H7 (cell line): ENCODE results near the gene ANKRD66. TPM values are rescaled to one million over a fixed set of nuclear protein-coding genes. Genes with fewer than 3 reads are reported as not detected.

Source experiments
- DNase-seq: peaks from one replicate; pipeline ENCODE4 v3.0.0; 2012
- H3K27me3 ChIP-seq: 2 replicates; pipeline ENCODE4 v1.6.0; 2011; ENCODE audit warnings: mild to moderate bottlenecking, low read length; ENCODE audit not compliant: control insufficient read depth, insufficient read depth
- H3K36me3 ChIP-seq: replicated peaks from 2 replicates; pipeline ENCODE4 v1.5.1; 2011; ENCODE audit warnings: low read length; ENCODE audit not compliant: control insufficient read depth, insufficient read depth
- H3K4me3 ChIP-seq: 2 replicates; pipeline ENCODE4 v1.5.1; 2011; ENCODE audit warnings: low read depth, mild to moderate bottlenecking, control low read depth, low read length, moderate library complexity; ENCODE audit not compliant: insufficient read depth
- total RNA-seq: library from RNA; depleted of rRNA; stranded (reverse); fragments of >200 nt; shearing (Covaris generic); gene quantifications from 2 replicates; pipeline ENCODE4 v1.2.3, GENCODE V29; 2014; rRNA removed

ANKRD66 gene
- total RNA-seq = not detected in 2 replicates

- H3K36me3 ChIP-seq = no peaks in the 10 kb centered on the region
- H3K27me3 ChIP-seq = peaks cover 4% of the 10 kb centered on the region
- no peak within 1 kb of the TSS for H3K4me3 ChIP-seq
- no peak for DNase-seq
These were observed at the start of gene ANKRD66 for GRCh38 chr6:46746696-46747095. TSS of gene ANKRD66 (plus strand) at chr6:46746933. CDS start at chr6:46751949, 5,016 bp downstream.

GRCh38 chr6:46699970-46700369, 46.8 kb upstream of the ANKRD66 start:
- H3K27me3 ChIP-seq = no peaks in the 10 kb centered on the region
- no peak for DNase-seq
- no peak overlapping the region for H3K4me3 ChIP-seq
- no peaks in the 10 kb centered on the region for H3K36me3 ChIP-seq

- no peak for DNase-seq
- Histone ChIP-seq H3K4me3 (no peak overlapping the region), H3K27me3 (no peaks in the 10 kb centered on the region), H3K36me3 (no peaks in the 10 kb centered on the region)
These were observed 42.2 kb upstream of the ANKRD66 start for GRCh38 chr6:46704562-46704961.

GRCh38 chr6:46706464-46706863, 40.3 kb upstream of the ANKRD66 start:
- no peak for DNase-seq

GRCh38 chr6:46711491-46711890, 35.2 kb upstream of the ANKRD66 start:
- no peak for DNase-seq
- Histone ChIP-seq H3K27me3 (no peaks in the 10 kb centered on the region), H3K4me3 (no peak overlapping the region), H3K36me3 (no peaks in the 10 kb centered on the region)

More at GRCh38 chr6:46706464-46706863, 40.3 kb upstream of the ANKRD66 start:
- H3K36me3 ChIP-seq = no peaks in the 10 kb centered on the region
- no peak overlapping the region for H3K4me3 ChIP-seq
- H3K27me3 ChIP-seq = no peaks in the 10 kb centered on the region

- no peak overlapping the region for H3K4me3 ChIP-seq
These were observed 31.6 kb upstream of the ANKRD66 start for GRCh38 chr6:46715141-46715540.

GRCh38 chr6:46719099-46719498, 27.6 kb upstream of the ANKRD66 start:
- DNase-seq = no peak

More at GRCh38 chr6:46715141-46715540, 31.6 kb upstream of the ANKRD66 start:
- no peaks in the 10 kb centered on the region for H3K36me3 ChIP-seq
- DNase-seq = no peak
- no peaks in the 10 kb centered on the region for H3K27me3 ChIP-seq

GRCh38 chr6:46720401-46720800, 26.3 kb upstream of the ANKRD66 start:
- H3K36me3 ChIP-seq = no peaks in the 10 kb centered on the region
- DNase-seq = no peak
- H3K27me3 ChIP-seq = no peaks in the 10 kb centered on the region
- no peak overlapping the region for H3K4me3 ChIP-seq

More at GRCh38 chr6:46719099-46719498, 27.6 kb upstream of the ANKRD66 start:
- Histone ChIP-seq H3K36me3 (no peaks in the 10 kb centered on the region), H3K4me3 (no peak overlapping the region), H3K27me3 (no peaks in the 10 kb centered on the region)

GRCh38 chr6:46729787-46730326, 16.9 kb upstream of the ANKRD66 start:
- Histone ChIP-seq H3K36me3 (no peaks in the 10 kb centered on the region), H3K27me3 (peaks cover 17% of the 10 kb centered on the region), H3K4me3 (no peak overlapping the region)
- no peak for DNase-seq

GRCh38 chr6:46730921-46731461, 15.7 kb upstream of the ANKRD66 start:
- peaks cover 28% of the 10 kb centered on the region for H3K27me3 ChIP-seq

GRCh38 chr6:46733341-46733801, 13.4 kb upstream of the ANKRD66 start:
- no peak for DNase-seq
- no peaks in the 10 kb centered on the region for H3K36me3 ChIP-seq
- H3K27me3 ChIP-seq = peaks cover 37% of the 10 kb centered on the region
- H3K4me3 ChIP-seq = no peak overlapping the region

More at GRCh38 chr6:46730921-46731461, 15.7 kb upstream of the ANKRD66 start:
- no peak for DNase-seq
- Histone ChIP-seq H3K4me3 (no peak overlapping the region), H3K36me3 (no peaks in the 10 kb centered on the region)

- Histone ChIP-seq H3K36me3 (no peaks in the 10 kb centered on the region), H3K27me3 (peaks cover 37% of the 10 kb centered on the region)
- DNase-seq = peak; percentile 80
These were observed 11.6 kb upstream of the ANKRD66 start, which contains the start of gene PLA2G7 for GRCh38 chr6:46734867-46735719. TSS of gene PLA2G7 (minus strand) at chr6:46735375. CDS start at chr6:46722891, 12,484 bp downstream.

GRCh38 chr6:46735720-46736031, 11.1 kb upstream of the ANKRD66 start:
- H3K27me3 ChIP-seq = peaks cover 37% of the 10 kb centered on the region
- H3K4me3 ChIP-seq = peak overlapping the region; percentile 70
- no peaks in the 10 kb centered on the region for H3K36me3 ChIP-seq
- no peak for DNase-seq

More at GRCh38 chr6:46734867-46735719, 11.6 kb upstream of the ANKRD66 start, which contains the start of gene PLA2G7:
- H3K4me3 ChIP-seq = peak within 1 kb of the TSS; percentile 70

- Histone ChIP-seq H3K4me3 (no peak overlapping the region), H3K36me3 (no peaks in the 10 kb centered on the region), H3K27me3 (peaks cover 37% of the 10 kb centered on the region)
- no peak for DNase-seq
These were observed 9.8 kb upstream of the ANKRD66 start for GRCh38 chr6:46736906-46737305.

- Histone ChIP-seq H3K36me3 (no peaks in the 10 kb centered on the region), H3K4me3 (no peak overlapping the region), H3K27me3 (peaks cover 6% of the 10 kb centered on the region)
- no peak for DNase-seq
These were observed 5.3 kb upstream of the ANKRD66 start for GRCh38 chr6:46741482-46741881.
